ENCODE results near the gene LNPEP. TPM values are rescaled to one million over a fixed set of nuclear protein-coding genes. Genes with fewer than 3 reads are reported as not detected.

LNPEP gene
- total RNA-seq, 1 donor from 2014 or later, result 30.3 TPM

DNA sequence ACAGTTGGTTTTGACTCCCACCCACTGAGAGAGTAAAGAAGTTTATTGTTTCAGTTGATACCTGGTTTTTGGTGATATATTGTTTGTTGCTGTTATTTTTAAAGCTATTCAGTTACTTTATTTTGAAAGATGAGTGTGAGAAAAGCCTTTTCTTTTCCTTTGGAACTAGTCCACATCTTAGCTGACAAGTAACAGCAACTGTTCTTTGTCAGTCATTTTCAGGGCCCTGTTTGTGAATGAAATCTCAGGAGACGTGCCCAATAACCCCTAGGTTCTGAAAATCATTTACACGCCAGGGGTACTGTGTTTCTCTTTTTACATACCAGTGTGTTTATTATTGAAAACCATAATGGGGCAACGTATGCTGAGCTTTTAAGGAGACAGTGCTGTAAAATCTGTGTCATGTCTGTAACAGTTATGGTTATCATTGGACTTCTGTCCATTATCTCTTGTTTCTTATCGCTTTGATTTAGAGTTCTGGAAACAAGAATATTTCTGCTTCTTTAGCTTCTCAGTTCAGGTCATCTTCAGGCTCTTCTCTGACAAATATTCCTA, 131.5 kb downstream of the LNPEP start:
- Histone ChIP-seq H3K4me3 (ENCODE audit: low read depth, low read length) (no peak overlapping the region), H3K27me3 (ENCODE audit: control insufficient read depth, insufficient read depth, low read length) (no peaks in the 10 kb centered on the region), H3K36me3 (ENCODE audit: control insufficient read depth, insufficient read depth, low read length) (no peaks in the 10 kb centered on the region)
- TF ChIP-seq, protein P1, sequence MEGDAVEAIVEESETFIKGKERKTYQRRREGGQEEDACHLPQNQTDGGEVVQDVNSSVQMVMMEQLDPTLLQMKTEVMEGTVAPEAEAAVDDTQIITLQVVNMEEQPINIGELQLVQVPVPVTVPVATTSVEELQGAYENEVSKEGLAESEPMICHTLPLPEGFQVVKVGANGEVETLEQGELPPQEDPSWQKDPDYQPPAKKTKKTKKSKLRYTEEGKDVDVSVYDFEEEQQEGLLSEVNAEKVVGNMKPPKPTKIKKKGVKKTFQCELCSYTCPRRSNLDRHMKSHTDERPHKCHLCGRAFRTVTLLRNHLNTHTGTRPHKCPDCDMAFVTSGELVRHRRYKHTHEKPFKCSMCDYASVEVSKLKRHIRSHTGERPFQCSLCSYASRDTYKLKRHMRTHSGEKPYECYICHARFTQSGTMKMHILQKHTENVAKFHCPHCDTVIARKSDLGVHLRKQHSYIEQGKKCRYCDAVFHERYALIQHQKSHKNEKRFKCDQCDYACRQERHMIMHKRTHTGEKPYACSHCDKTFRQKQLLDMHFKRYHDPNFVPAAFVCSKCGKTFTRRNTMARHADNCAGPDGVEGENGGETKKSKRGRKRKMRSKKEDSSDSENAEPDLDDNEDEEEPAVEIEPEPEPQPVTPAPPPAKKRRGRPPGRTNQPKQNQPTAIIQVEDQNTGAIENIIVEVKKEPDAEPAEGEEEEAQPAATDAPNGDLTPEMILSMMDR (IDR thresholded peaks at IDR 0.05; ENCODE audit: insufficient read depth, low read length, severe bottlenecking), result no peak
- DNase-seq (ENCODE audit: low read depth), result no peak
- no peak for FAIRE-seq

DNA sequence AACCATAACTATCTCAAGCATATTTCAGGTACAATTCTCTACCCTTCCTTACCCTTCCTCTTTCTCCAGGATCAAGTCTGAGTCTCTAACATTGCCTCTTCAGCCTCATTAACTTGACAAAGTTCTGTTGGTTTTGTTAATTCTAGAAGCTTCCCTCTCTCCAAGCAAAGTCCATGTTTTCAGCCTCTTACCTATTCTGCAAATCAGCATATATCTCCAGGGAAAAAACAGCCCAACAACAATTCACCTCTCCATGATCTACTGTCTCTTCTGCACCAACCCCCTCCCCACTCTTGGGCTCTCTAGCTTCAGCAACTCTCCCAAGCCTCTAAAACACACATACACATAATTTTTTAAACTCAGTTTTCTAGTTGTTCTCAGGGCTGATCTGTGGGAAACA, 134.4 kb downstream of the LNPEP start:
- DNase-seq (ENCODE audit: low read depth) (no peak), FAIRE-seq (no peak)
- TF ChIP-seq, protein P1 (IDR thresholded peaks at IDR 0.05; ENCODE audit: insufficient read depth, low read length, severe bottlenecking), result no peak
- no peak overlapping the region for H3K4me3 ChIP-seq (ENCODE audit: low read depth, low read length)
- no peaks in the 10 kb centered on the region for H3K36me3 ChIP-seq (ENCODE audit: control insufficient read depth, insufficient read depth, low read length)
- no peaks in the 10 kb centered on the region for H3K27me3 ChIP-seq (ENCODE audit: control insufficient read depth, insufficient read depth, low read length)

- DNase-seq (ENCODE audit: low read depth) (peak; percentile 38), FAIRE-seq (no peak)
Measured at GRCh38 chr5:97071101-97071500, 135.2 kb downstream of the LNPEP start.

DNA sequence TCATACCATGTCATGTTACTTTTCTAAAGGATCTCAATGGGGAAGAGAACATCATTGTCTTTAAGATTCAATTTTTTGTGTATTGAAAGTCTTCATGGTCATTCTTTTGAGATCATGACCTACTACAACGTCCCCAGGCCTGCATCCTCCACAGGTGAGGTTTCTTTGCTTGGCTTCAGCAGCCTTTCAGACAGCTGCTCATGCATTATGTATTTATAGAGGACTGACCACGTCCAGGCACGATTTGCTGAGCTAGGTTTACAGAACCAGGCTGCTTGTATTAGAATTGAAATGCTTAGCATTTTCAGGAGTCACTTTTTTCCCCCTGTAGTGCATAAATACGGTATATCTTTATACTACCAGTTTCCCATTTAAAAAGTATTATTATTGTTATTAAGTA, 136.1 kb downstream of the LNPEP start:
- no peak overlapping the region for H3K4me3 ChIP-seq (ENCODE audit: low read depth, low read length)
- TF ChIP-seq, protein P1 (IDR thresholded peaks at IDR 0.05; ENCODE audit: insufficient read depth, low read length, severe bottlenecking), result no peak
- FAIRE-seq (no peak), DNase-seq (ENCODE audit: low read depth) (no peak)
- no peaks in the 10 kb centered on the region for H3K36me3 ChIP-seq (ENCODE audit: control insufficient read depth, insufficient read depth, low read length)
- no peaks in the 10 kb centered on the region for H3K27me3 ChIP-seq (ENCODE audit: control insufficient read depth, insufficient read depth, low read length)

More at GRCh38 chr5:97071101-97071500, 135.2 kb downstream of the LNPEP start:
- Histone ChIP-seq H3K36me3 (ENCODE audit: control insufficient read depth, insufficient read depth, low read length) (no peaks in the 10 kb centered on the region), H3K4me3 (ENCODE audit: low read depth, low read length) (no peak overlapping the region), H3K27me3 (ENCODE audit: control insufficient read depth, insufficient read depth, low read length) (no peaks in the 10 kb centered on the region)
- TF ChIP-seq, protein P1 (IDR thresholded peaks at IDR 0.05; ENCODE audit: insufficient read depth, low read length, severe bottlenecking), result no peak

GRCh38 chr5:97072696-97073095, 136.8 kb downstream of the LNPEP start:
- H3K36me3 ChIP-seq (ENCODE audit: control insufficient read depth, insufficient read depth, low read length), result no peaks in the 10 kb centered on the region
- FAIRE-seq (no peak), DNase-seq (ENCODE audit: low read depth) (no peak)
- no peaks in the 10 kb centered on the region for H3K27me3 ChIP-seq (ENCODE audit: control insufficient read depth, insufficient read depth, low read length)
- TF ChIP-seq, protein P1 (IDR thresholded peaks at IDR 0.05; ENCODE audit: insufficient read depth, low read length, severe bottlenecking), result no peak
- H3K4me3 ChIP-seq (ENCODE audit: low read depth, low read length), result no peak overlapping the region

- Histone ChIP-seq H3K27me3 (ENCODE audit: control insufficient read depth, insufficient read depth, low read length) (no peaks in the 10 kb centered on the region), H3K4me3 (ENCODE audit: low read depth, low read length) (no peak overlapping the region), H3K36me3 (ENCODE audit: control insufficient read depth, insufficient read depth, low read length) (no peaks in the 10 kb centered on the region)
- TF ChIP-seq, protein P1 (IDR thresholded peaks at IDR 0.05; ENCODE audit: insufficient read depth, low read length, severe bottlenecking), result no peak
- DNase-seq (ENCODE audit: low read depth) (no peak), FAIRE-seq (no peak)
Measured at GRCh38 chr5:97073420-97073819, 137.5 kb downstream of the LNPEP start.

All from bronchial epithelial cell (primary cell).